Fibroblast of skin of back (primary cell): Measurements from ENCODE around the gene FANCD2.
A peak's percentile ranks its signal among the peaks of the same experiment; 100 is the strongest.
"Not testable (repeated sequence)": the region's sequence is repeated elsewhere in the genome, so short reads cannot be mapped to it uniquely, and the experiment has no call there.

Source experiments
- DNase-seq: peaks from one replicate; pipeline ENCODE4 v3.0.0-alpha.2; 2013

Gene FANCD2

GRCh38 chr3:10108091-10108490 lies 81.9 kb downstream of the FANCD2 start, which contains the start of gene FANCD2OS:
FANCD2OS (minus strand) TSS chr3:10108255; CDS start chr3:10104774, 3,481 bp downstream.
- no peak for DNase-seq

DNA sequence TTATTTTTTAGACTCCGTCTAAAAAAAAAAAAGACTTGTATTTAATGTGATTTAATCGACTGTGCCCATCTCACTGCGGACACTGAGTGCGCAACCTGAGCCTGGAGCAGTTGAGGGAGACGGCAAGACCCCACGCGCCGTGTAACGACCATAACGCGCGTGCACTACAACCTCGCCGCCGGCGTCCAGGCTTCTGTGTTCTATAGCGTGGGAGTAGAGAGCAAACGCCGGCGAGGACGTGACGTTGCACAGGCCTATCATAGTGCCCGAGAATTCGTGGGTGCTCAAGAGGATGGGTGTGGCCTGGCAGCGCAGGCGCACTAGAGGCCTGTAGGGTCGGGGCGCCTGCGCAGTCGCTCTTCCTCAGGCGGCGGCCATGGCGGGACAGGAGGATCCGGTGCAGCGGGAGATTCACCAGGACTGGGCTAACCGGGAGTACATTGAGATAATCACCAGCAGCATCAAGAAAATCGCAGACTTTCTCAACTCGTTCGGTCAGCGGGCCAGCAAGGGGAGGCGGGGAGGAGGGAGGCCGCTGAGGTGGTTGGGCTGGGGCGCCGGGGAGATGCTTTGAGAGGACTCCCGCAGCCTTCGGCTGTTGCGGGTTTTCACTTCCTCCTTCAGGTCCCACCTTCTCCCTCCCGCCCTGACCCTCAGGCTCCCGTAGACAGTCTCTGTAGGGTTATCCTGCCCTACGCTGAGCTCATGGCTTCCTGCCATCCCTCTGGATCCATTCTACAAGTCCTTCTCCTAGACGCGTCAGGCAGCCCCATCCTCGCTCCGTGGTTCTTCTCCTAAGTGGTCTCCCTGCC lies 89.3 kb downstream of the FANCD2 start, which contains the start of gene BRK1:
Gene BRK1 (plus strand): TSS at position 350 of the 812 bp plus-strand sequence. CDS start 27 bp downstream, at position 377.
- peak; percentile 96 for DNase-seq

GRCh38 chr3:10116138-10116460 lies 89.9 kb downstream of the FANCD2 start:
- DNase-seq = peak; percentile 70

DNA sequence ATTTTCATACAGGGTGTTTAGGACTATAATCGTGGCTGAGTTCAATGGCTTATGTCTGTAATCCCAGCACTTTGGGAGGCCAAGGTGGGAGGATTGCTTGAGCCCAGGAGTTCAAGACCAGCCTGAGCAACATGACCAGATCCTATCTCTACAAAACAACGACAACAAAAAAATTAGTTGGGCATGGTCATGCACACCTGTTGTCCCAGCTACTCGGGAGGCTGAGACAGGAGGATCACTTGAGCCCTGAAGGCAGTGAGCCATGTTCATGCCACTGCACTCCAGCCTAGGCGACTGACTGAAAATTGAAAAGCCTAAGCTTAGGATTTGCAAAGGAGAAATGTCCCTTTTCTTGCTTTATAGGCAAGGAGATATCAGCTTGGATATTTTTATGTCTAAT lies 90.7 kb downstream of the FANCD2 start:
- no peak for DNase-seq

- DNase-seq = no peak
Observed at GRCh38 chr3:10119376-10119775, 93.1 kb downstream of the FANCD2 start.

DNA sequence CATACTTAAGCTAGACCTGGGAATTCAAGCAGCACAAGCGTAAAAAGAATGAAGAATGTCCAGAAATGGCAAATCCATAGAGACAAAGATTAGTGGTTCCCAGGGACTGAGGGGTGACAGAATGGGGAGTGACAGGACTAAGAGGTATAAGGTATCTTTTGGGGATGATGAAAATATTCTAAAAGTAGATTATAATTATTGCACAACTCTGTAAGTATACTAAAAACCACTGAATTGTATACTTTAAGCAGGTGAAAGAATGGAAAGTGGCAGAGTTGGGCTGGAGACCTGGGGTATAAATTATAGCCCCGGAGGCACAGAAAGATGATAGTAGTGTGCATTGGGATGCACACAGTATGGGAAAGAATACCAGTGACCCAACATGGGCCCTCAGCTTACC lies 94.8 kb downstream of the FANCD2 start:
- no peak for DNase-seq

DNA sequence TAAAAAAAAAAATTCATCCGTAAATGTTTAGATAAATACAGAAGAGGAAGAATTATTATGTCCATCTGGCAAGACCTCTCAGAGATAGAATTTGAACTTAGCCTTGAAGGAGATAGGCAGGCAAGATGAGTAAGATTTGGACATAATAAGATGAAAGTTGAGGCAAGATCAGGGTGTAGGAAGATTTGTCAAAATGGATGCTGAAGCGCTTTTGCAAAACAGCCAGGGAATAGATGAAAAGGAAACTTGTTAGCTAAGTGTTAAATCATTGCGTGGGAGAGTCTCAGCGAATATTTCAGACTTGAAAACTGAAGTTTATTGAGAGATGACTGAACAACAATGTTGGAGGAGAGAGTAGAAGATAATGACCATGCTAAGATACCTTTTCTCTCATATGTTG lies 96.5 kb downstream of the FANCD2 start:
- no peak for DNase-seq

DNA sequence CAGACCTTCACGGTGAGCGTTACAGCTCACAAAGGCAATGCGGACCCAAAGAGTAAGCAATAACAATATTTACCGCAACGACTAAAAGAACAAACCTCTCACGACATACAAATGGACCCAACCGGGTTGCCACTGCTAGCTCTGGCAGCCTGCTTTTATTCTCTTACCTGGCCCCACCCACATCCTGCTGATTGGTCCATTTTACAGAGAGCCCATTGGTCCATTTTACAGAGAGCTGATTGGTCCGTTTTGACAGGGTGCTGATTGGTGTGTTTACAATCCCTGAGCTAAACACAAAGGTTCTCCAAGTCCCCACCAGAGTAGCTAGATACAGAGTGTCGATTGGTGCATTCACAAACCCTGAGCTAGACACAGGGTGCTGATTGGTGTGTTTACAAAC lies 109.6 kb downstream of the FANCD2 start:
- not testable (repeated sequence) for DNase-seq

- no peak for DNase-seq
Observed at GRCh38 chr3:10136426-10137005, 110.3 kb downstream of the FANCD2 start.

DNA sequence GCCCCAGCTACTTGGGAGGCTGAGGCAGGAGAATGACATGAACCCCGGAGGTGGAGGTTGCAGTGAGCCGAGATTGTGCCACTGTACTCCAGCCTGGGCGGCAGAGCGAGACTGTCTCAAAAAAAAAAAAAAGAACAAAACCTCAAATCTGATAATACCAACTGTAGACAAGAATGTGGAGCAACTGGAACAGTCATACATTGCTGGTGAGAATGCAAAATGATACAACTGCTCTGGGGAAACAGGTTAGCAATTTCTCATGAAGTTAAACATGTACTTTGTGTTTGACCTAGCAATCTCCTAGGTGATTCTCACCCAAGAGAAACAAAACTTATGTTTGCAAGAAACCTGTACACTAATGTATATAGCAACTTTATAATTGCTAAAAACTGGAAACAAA lies 110.9 kb downstream of the FANCD2 start:
- DNase-seq = no peak

DNA sequence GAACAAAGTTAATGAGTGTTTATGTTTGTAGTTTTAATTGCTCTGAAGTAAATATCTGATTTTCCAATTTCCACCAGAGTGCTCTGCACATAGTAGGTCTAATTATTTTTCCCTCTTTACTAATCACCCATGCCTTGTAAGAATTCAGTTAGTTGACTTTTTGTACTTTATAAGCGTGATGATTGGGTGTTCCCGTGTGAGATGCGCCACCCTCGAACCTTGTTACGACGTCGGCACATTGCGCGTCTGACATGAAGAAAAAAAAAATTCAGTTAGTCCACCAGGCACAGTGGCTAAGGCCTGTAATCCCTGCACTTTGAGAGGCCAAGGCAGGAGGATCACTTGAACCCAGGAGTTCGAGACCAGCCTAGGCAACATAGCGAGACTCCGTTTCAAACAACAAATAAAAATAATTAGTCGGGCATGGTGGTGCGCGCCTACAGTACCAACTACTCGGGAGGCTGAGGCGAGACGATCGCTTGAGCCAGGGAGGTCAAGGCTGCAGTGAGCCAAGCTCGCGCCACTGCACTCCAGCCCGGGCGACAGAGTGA lies 114.8 kb downstream of the FANCD2 start:
- DNase-seq = no peak

GRCh38 chr3:10142707-10143560 lies 116.7 kb downstream of the FANCD2 start:
- no peak for DNase-seq

- DNase-seq = no peak
Observed at GRCh38 chr3:10145685-10146084, 119.4 kb downstream of the FANCD2 start.

DNA sequence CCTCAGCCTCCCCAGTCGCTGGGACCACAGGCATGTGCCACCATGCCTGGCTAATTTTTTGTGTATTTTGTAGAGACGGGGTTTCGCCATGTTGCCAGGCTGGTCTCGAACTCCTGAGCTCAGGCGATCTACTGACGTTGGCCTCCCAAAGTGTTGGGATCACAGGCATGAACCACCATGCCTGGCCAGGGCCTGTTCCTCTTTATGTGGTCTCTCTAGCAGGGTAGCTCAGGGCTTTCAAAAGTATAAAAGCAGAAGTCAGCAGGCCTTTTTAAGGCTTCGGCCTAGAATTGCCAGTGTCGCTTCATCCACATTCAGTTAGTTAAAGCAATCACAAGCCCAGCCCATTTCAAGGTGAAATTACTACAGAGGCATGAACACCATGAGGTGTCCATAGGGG lies 123.0 kb downstream of the FANCD2 start:
- DNase-seq = no peak

GRCh38 chr3:10150987-10151386 lies 124.8 kb downstream of the FANCD2 start:
- no peak for DNase-seq
